GM21529 (cell line): ENCODE measurements around the gene PRKCB.
"Not testable (repeated sequence)": the region's sequence is repeated elsewhere in the genome, so short reads cannot be mapped to it uniquely, and the experiment has no call there.

Experiments
- ATAC-seq: cut with Tn5 transposase; IDR thresholded peaks from one replicate; pipeline ENCODE4 v1.9.1; 2021; ENCODE audit not compliant: unreplicated experiment

Gene PRKCB

DNA sequence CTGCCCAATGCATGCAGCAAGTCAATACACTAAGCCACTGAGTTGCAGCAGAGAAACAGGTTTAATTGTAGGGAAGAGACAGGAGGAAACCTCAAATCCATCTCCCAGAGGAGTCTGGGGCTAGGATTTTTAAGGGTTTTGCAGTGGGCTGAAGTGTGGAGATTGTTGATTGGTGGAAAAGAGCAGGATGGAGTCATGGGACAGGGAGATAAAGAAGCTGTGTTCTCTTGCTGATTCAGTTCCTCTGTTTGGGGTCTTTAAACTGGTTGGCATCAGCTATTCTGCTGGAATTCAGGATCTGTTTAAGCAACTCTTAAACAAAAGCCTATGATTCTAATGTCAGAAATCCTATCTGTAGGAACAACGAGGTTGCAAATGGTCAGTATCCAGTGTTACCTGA lies 239.5 kb downstream of the PRKCB start:
- ATAC-seq, result no peak

DNA sequence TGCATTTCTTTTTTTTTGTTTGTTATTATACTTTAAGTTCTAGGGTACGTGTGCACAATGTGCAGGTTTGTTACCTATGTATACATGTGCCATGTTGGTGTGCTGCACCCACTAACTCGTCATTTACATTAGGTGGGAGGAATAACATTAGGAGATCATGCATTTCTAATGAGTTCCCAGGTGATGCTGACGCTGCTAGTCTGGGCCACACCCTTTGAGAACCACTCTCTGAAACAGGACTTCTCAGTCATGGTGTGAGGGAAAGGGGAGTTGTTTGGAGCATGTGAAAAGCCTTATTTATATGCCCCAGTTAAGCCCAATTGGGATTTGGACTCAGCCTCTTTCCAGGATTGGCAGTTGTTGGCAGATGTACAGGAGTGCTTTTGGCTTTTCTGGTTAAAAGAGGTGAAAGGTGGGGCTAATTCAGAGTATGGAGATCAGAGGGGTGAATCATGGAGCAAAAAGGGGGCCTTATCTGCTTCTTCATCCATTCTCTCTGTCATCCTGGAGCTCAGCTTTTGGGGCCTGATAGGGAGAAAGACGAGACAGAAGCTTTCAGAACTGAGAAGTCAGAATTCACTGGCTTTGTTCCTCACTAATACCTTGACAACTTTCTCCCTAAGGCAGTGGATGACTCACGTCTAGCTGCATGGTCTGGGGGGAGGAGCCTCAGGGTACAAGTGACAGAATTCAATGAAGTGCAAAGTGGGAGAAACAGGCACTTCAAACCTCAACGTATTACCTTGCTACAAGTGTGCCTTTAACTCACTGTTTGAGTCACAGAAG lies 240.3 kb downstream of the PRKCB start:
- ATAC-seq, result peak; percentile 66

DNA sequence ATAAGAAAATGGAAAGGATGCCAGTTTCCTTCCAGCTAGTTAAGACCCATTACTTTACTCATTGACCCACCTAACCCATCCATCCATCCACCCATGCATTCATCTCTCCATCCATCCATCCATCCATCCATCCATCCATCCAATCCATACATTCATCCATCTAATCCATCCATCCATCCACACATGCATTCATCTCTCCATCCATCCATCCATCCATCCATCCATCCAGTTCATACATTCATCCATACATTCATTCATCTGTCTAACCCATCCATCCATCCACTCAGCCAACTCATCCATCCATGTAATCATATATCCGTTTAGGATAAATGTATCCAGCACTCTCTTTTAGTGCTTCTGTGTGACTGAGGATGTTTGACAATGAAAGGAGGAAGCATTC lies 241.5 kb downstream of the PRKCB start:
- no peak for ATAC-seq

DNA sequence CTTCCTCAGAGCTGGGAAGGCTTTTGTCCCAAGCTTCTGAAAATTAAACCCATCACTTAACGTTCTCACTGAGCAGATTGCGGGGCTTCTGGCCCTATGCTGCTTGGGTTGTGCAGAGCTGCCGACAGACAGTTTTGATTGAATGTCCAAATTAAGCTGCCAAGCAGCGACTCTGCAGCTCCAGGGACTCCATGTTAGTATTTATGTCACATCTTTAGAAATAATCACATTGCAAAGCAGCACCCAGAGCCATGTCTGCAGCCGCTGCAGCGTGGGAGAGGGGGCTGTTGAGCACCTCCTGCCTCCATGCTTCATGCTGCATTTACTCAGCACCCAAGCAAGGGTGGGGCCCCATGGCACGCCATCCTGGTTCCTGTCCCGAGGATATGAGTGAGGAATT lies 242.2 kb downstream of the PRKCB start:
- ATAC-seq, result no peak

DNA sequence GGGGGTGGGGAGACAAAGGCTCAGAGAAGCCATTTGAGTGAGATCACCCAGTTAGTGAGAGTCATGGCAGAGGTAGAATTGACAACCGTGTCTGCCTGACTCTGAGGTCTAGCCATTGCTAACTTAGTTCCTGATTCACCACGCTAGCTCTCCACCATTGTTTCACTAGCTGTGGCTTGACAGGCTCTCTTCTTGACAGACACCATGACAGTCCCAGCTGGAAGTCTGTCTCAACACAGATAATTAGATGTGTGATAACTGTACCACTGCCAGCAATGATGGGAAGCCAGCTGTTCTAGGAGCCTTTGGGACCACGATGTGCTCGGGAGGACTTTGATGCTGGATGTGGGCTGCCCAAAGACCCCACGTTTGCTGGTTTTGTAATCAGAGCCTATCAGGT lies 249.9 kb downstream of the PRKCB start:
- no peak for ATAC-seq

DNA sequence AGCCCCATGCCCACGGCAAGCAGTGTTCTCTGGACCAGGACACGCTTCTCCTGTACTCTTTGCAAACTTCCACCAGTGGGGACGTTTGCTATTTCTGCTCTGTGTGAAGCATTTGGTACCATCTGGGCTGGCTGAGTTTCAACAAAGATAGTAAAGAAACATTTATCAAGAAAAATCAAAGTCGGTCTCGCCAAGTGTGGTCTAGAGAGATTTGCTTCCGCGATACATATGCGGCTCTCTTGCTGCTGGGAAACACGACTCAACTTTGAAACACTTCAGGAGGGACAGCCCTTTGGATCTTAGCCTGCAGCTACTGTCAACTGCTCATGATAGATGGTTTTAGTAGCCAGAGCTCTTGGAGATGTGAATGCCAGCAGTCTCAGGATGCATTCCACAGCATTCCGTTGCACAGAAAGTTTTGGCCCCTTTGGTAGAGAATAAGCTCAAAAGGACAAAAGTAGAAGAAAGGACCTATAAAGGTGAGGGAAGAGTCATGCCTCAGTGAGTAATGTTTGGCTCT lies 252.2 kb downstream of the PRKCB start:
- ATAC-seq, result no peak

DNA sequence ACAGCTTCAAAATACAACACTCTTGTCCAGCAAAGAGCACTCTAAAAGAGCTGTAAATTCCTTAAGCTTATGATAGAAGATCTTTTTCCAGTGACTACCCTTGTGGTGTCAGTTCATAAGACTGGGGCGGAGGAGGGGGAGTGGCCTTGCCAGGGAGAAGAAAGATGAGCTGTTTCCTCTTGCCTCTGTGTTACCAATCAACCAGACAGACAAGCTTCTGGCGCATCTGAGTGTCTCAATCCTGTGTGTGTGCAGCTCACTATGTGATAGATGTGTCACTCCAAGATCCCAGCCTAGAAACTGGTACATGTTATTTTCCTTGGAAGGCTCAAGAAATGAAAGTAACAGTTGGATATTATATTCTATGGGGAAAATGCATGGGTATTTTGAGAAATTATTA lies 253.0 kb downstream of the PRKCB start:
- ATAC-seq, result no peak

DNA sequence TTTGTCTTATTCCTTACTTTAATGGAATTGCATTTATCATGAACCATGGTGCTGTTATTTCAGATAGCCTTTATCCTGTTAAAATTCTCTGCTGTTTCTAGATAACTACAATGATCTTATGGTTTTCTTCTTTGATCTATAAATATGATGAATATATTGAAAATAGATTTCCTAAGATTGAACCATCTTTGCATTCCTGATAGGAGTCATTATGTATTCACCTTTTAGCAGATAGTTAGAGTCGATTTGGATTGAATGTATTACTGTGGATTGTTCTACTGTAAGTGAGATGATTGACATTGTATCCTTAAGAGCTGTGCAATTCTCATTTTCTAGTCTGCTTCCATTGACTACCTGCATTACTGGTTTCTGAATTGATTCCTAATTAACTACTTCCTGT lies 255.3 kb downstream of the PRKCB start:
- no peak for ATAC-seq

DNA sequence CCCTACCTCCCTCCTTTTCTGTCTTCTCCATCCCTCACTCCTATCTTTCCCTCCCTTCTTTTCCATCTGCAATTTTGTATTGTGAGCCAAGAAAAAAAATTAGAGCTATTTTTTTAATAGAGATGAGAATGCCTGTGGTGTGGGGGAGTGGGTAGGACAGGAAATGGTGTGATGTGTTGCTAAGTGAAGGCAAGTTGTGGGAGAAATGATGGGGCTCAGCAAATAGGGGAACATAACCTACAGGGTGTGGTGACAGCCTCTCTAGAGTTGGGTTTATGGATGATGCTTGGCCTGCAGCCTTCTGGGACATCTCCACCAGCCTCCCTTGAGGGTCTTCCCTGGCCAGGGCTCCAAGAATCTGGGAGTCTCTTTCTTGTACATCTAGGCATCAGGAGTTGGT lies 257.3 kb downstream of the PRKCB start:
- ATAC-seq, result no peak

DNA sequence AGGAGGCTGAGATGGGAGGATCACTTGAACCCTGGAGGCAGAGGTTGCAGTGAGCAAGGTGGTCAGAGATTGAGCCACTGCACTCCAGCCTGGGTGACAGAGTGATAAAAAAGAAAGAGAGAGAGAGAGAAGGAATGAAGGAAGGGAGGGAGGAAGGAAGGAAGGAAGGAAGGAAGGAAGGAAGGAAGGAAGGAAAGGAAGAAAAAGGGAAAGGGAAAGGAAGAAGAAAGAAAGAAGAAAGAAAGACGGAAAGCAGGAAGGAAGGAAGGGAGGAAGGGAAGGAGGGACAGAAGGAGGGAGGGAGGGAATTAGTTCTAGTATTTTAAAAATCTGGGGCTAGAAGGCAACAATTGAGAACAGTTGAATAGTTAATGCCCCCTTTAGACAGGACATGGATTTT lies 258.9 kb downstream of the PRKCB start:
- no peak for ATAC-seq

DNA sequence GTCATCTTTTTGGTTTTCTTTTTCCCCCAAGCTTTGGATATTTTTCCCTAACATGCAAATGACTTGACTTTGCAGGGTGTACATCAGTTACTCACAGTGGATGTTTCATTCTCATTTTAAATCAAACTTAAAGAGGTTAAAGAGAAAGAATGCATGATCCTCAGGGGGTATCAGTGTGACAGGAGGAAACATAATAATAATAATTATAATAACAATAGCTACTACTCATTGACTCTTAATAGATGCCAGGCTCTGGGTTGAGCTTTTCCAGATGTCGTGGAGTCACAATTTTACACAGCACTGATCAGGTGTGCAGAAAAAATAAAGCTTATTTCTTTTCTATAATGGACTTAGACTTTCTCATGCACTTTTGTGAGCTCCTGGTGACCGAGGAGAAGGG lies 263.1 kb downstream of the PRKCB start:
- no peak for ATAC-seq

DNA sequence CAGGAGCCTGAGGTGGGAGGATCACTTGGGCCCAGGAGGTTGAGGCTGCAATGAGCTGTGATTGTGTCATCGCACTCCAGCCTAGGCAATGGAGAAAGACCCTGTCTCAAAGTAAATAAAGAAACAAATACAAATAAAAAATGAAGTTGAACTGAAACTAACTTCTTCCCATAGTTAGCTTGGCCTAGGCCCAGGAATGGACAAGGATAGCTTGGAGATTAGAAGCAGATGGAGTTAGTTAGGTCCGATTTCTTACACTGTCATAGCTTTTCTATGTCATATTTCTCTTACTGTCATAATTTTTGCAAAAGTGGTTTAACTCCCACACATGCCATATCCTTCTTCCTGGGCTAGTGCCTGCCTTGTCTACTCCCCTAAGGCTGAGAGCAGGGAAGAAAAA lies 265.6 kb downstream of the PRKCB start:
- no peak for ATAC-seq

DNA sequence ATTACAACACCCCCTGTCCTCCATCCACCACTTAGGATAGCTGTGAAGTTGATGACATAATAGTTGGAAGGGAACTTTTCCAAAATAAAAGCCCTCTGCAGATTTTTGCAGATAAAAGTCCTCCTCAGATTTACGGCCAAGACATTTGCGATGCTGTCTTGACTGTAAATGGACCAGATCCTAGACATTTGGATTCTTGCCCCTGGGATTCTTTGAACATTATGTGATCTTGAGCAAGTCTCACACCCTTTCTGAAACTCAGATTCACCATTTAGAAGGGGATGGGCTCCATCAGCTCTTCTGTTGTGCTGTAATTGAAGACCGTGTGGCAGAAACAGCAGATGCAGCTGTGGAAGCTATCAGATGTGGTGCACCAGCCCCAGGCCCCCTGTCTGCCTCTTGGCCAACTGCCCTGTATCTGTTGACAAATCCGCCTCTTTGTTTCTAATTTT lies 266.5 kb downstream of the PRKCB start:
- no peak for ATAC-seq

DNA sequence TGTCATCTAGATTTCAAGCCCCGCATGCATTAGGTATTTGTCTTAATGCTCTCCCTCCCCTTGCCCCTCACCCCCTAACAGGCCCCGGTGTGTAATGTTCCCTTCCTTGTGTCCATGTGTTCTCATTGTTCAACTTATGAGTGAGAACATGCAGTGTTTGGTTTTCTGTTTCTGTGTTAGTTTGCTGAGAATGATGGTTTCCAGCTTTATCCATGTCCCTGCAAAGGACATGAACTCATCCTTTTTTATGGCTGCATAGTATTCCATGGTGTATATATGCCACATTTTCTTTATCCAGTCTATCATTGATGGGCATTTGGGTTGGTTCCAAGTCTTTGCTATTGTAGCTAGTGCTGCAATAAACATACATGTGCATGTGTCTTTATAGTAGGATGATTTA lies 269.7 kb downstream of the PRKCB start:
- not testable (repeated sequence) for ATAC-seq

DNA sequence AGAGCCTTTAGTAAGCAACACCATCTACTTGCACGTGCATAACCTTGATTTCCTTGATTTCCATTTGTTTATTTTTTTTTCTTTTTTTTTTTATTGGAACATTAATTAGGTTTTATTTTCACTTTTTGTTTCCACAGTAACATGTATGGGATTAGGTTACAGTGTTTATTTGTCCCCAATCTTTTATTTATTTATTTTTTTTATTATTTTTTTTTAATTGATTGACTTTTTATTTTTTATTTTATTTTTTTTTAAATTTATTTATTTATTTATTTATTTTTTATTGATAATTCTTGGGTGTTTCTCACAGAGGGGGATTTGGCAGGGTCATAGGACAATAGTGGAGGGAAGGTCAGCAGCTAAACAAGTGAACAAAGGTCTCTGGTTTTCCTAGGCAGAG lies 272.3 kb downstream of the PRKCB start:
- ATAC-seq, result not testable (repeated sequence)

DNA sequence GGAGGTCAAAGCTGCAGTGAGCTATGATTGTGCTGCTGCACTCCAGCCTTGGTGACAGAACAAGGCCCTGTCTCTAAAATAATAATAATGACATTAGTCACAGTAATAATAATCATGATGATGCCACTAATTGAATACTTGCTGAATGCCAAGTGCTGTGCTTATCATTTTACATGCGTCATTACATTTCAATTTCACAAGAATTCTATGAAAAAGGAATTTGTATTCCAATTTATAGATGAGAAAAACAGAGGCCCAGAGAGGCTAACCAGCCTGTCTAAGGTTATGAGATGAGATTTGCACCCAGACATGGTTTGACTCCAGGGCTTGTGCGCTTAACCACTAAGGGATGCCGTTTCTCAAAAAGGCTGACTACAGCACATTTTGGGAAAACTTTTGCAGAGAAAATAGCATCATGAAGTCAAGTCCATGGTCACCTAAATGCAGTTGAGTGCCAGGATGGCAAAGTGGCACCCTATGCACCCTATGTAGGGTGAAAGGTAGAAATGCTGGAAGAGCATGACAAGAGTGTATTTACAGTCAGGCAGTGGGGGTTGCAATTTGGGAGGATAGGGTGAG lies 276.0 kb downstream of the PRKCB start:
- ATAC-seq, result no peak

DNA sequence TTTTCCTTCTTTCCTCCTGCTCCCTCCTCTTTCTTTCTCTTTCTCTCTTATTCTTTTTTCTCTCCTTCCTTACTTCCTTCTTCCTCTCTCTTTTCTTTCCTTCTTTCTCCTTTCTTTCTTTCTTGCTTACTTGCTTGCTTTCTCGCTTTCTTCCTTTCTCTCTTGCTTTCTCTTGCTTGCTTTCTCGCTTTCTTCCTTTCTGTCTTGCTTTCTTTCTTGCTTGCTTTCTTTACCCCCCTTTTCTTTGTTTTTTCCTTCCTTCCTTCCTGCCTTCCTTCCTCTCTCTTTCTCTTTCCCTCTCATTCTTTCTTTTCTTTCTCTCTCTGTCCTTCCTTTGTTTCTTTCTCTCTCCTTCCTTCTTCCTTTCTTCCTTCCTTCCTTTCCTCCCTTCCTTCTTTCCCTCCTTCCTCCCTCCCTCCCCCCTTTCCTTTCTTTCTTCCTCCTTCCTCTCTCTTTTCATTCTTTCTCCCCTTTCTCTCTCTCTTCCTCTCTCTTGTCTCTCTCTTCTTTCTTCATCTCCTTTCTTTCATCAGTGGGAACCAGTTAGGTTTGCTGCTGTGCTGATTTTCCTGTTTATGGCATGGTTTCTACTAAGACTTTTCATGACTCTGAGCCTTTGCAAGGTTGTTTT lies 277.4 kb downstream of the PRKCB start:
- no peak for ATAC-seq

DNA sequence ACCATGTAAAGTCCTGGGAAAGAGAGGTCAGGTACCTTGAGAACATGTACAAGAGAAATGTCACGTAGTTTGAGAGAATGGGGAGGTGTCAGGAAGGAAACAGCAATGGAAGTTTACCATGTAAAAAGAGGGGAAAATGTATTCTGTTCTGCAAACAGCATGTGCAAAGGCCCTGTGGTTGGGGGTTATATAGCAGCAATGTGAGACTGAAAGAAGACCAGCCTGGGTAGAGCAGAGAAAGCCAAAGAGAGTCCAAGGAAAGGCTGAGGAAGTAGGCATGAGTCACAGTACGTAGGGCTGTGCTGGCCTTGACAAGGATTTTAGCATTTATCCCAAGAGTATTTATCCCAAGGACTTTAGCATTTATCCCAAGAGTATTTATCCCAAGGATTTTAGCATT lies 279.1 kb downstream of the PRKCB start:
- ATAC-seq, result no peak

DNA sequence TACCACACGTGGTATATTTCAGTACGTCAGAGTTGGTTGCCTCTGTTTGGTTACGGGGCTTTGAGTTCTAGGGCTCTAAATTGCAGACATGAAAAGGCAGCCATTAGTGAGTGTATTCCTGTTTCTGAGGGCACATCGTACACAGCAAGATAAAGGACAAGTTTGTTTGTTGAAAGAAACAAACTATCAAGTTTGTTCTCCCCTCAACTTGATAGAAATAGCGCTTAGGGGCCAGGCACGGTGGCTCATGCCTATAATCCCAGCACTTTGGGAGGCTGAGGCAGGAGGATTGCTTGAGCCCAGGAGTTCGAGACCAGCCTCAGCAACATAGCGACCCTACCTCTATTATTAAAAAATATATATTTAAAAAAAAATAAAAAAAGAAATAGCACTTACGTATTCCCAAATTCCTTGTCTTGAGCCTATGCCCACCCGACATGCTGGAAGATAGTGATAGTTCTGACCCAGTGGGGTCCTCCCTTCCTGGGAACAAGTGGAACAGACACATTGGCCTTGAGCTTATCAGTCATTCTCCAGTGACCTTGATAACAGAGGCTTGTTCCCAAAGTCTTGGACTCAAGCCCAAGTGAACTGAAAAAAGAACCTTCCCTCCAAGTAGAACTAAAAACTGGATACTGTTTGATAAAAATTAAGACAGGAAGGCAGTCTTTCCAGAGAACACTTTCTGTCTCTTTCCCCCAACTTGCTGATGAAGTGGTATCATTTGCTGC lies 280.4 kb downstream of the PRKCB start:
- ATAC-seq, result no peak

DNA sequence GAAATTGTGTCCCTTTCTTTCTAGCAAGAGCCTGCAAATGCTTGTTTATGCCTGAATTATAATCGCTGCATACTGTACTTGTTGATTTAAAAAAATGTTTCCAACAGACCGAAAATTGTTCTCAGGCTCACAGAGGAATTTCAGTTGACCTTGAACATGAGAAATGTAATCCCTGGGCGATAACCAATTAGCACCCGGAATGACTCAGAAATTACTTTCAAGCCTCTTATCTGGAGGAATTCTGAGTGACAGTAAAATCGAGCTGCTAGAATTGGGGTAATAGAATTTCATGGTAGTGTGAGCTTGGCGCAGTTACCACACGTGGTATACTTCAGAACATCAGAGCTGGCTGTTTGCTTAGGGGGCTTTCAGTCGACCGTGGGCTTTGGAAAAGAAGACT lies 281.2 kb downstream of the PRKCB start:
- ATAC-seq, result no peak

DNA sequence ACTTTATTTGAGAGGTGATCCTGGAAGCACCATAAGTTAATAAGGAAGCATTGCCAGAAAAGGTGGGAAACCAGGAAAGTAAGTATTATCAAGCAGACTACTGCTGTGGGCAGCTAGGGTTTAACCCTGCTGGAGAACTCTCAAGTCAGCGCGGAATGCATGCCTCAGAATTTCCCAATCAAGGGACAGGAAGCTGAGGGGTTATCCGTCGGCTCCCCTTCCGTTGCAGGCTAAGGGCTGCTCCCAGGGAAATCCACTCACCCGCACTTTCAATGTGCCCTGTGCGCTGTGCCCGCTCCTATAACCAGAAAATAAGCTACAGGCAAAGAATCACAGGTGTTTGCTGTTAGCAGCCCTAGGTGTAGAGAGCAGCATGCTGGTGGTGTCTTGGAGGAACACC lies 281.9 kb downstream of the PRKCB start:
- ATAC-seq, result no peak
